Ovary (tissue), 9 donors: ENCODE measurements around the gene PSMA1. TPM values are rescaled to one million over a fixed set of nuclear protein-coding genes. Genes with fewer than 3 reads are reported as not detected.

Experiments used
- DNase-seq, 5 donors: peaks; one replicate each; pipeline ENCODE4 v3.0.0-alpha.2; 2019 to 2020
- H3K27ac ChIP-seq, 2 donors: fragments of 200-600 bp; one replicate each; pipeline versions ENCODE4 v1.5.1 to v1.8.0; 2019 to 2022
- H3K27me3 ChIP-seq: fragments of 200-600 bp; one replicate; pipeline ENCODE4 v1.8.0; 2022
- H3K36me3 ChIP-seq: fragments of 200-600 bp; sonication (generic); one replicate; pipeline ENCODE4 v1.5.1; 2019
- H3K4me1 ChIP-seq: one replicate; pipeline ENCODE4 v1.8.1; 2013; ENCODE audit warnings: mild to moderate bottlenecking, moderate library complexity; ENCODE audit not compliant: insufficient read depth
- H3K4me3 ChIP-seq: fragments of 200-600 bp; sonication (generic); one replicate; pipeline ENCODE4 v1.5.1; 2017
- H3K9me3 ChIP-seq, 2 donors: fragments of 200-600 bp in 1 of 2; sonication (generic) in 1 of 2; one replicate each; pipeline versions ENCODE4 v1.5.1 to v1.8.1; 2013 to 2019; ENCODE audit warnings: mild to moderate bottlenecking in 1 of 2, moderate library complexity in 1 of 2
- CTCF ChIP-seq, 3 donors: fragments of 450-650 bp in 2 of 3; fragments of 200-600 bp in 1 of 3; IDR thresholded peaks; one replicate each; pipeline versions ENCODE4 v1.5.1 to v1.8.0; 2016 to 2022; ENCODE audit warnings: antibody characterized with exemption in 3 of 3, mild to moderate bottlenecking in 1 of 3
- EP300 ChIP-seq: sonication (generic); formaldehyde crosslinking; IDR thresholded peaks from one replicate; pipeline ENCODE4 v1.6.1; 2017; ENCODE audit warnings: antibody characterized with exemption
- POLR2A ChIP-seq: fragments of 450-650 bp; IDR thresholded peaks from one replicate; pipeline ENCODE4 v1.6.1; 2017; ENCODE audit warnings: antibody characterized with exemption, mild to moderate bottlenecking, moderate library complexity
- WGBS, 3 donors: extraction: QIAGEN DNeasy Blood & Tissue Kit in 1 of 3; methylation state at CpG; one replicate each; pipeline versions ENCODE4 v1.1.5 to v1.1.7; 2013 to 2017; 5-methylcytosine and 5-hydroxymethylcytosine counted together
- intact Hi-C, 4 donors: fragments of 100-400 bp; cut with DNase I; formaldehyde crosslinking; loops; one replicate each; pipeline versions ENCODE4 v1.11.0 to v1.15.1; 2022 to 2023
- polyA plus RNA-seq, 2 donors: library from polyadenylated mRNA; stranded (reverse); fragments of 200-250 nt in 1 of 2; fragments of 350-450 nt in 1 of 2; fragmentation: Illumina TruSeq in 1 of 2; extraction: RNeasy Lipid Tissue Mini Kit (QIAGEN cat#74804) in 1 of 2; gene quantifications; one replicate each; pipeline ENCODE4 v1.2.3, GENCODE V29; 2013 to 2014
- total RNA-seq, 7 donors: library from RNA; depleted of rRNA in 2 of 7; stranded (reverse); fragments of >200 nt in 2 of 7; fragmentation: NEBNext Ultra II Directional in 3 of 7; extraction: Animal tissue kit (Norgen Biotek cat#: 25700) in 3 of 7; gene quantifications; one replicate each; pipeline versions ENCODE4 v1.1.0 to v1.2.4, GENCODE V29; 2016 to 2023
- donor health status: DM: no; HTN: no; CAD: no; lungs with moderate emphysema.
- donor health status: DM: no; HTN: no; CAD: no.
- donor health status: Bipolar disorder and iron deficiency.
- donor health status: DM: yes; HTN: yes; CAD: no.
- donor health status: DM: no; HTN: no; CAD: no.
- donor health status: DM: yes; HTN: yes; CAD: no.

Gene PSMA1
- total and polyA plus RNA-seq, 9 donors: 67.1 to 134 (median 96.3) TPM

GRCh38 chr11:14565845-14566244 is 45.7 kb upstream of the PSMA1 start:
- no peak for TF ChIP-seq CTCF (IDR thresholded peaks at IDR 0.05)
- no peak for TF ChIP-seq EP300
- TF ChIP-seq POLR2A: no peak
- no peaks in the 10 kb centered on the region for H3K27me3 ChIP-seq
- H3K4me1 ChIP-seq: no peaks in the 10 kb centered on the region
- H3K36me3 ChIP-seq: no peaks in the 10 kb centered on the region
- H3K27ac ChIP-seq: no peak overlapping the region
- H3K9me3 ChIP-seq: no peaks in the 10 kb centered on the region
- intact Hi-C loops: no loop called here
- DNase-seq: no peak
- no peak overlapping the region for H3K4me3 ChIP-seq
- 56 to 66% (median 58%) methylated on average over 2 of the region's 2 CpGs for WGBS, 3 donors

GRCh38 chr11:14555818-14556217 is 35.6 kb upstream of the PSMA1 start:
- no peak overlapping the region for H3K4me3 ChIP-seq
- H3K9me3 ChIP-seq: no peaks in the 10 kb centered on the region
- TF ChIP-seq EP300 (no peak), POLR2A (no peak), CTCF (IDR thresholded peaks at IDR 0.05) (no peak)
- 42 to 55% (median 44%) methylated on average over 1 of the region's 1 CpG for WGBS, 3 donors
- H3K4me1 ChIP-seq: no peaks in the 10 kb centered on the region
- intact Hi-C loops: no loop called here
- H3K36me3 ChIP-seq: no peaks in the 10 kb centered on the region
- no peak for DNase-seq
- H3K27me3 ChIP-seq: no peaks in the 10 kb centered on the region
- H3K27ac ChIP-seq: no peak overlapping the region

- 17 to 30% (median 23%) methylated on average over 2 of the region's 2 CpGs for WGBS, 3 donors
- intact Hi-C loops: no loop called here
- Histone ChIP-seq H3K9me3 (no peaks in the 10 kb centered on the region), H3K27me3 (no peaks in the 10 kb centered on the region), H3K4me3 (no peak overlapping the region), H3K4me1 (no peaks in the 10 kb centered on the region), H3K36me3 (no peaks in the 10 kb centered on the region), H3K27ac (no peak overlapping the region)
- TF ChIP-seq CTCF (IDR thresholded peaks at IDR 0.05): no peak
- no peak for TF ChIP-seq EP300
- no peak for TF ChIP-seq POLR2A
- no peak for DNase-seq
These were observed 34.8 kb upstream of the PSMA1 start for GRCh38 chr11:14554959-14555358.

- TF ChIP-seq EP300 (no peak), CTCF (IDR thresholded peaks at IDR 0.05) (no peak), POLR2A (no peak)
- no peak for DNase-seq
- peaks cover 3% of the 10 kb centered on the region for H3K4me1 ChIP-seq
- H3K27me3 ChIP-seq: no peaks in the 10 kb centered on the region
- intact Hi-C loops: no loop called here
- no peak overlapping the region for H3K27ac ChIP-seq
- no peaks in the 10 kb centered on the region for H3K36me3 ChIP-seq
- H3K9me3 ChIP-seq: no peaks in the 10 kb centered on the region
- 85 to 91% (median 89%) methylated on average over 4 of the region's 4 CpGs for WGBS, 3 donors
- H3K4me3 ChIP-seq: no peak overlapping the region
These were observed 31.9 kb upstream of the PSMA1 start for GRCh38 chr11:14552089-14552488.

- DNase-seq: no peak
- 27 to 48% (median 28%) methylated on average over 2 of the region's 2 CpGs for WGBS, 3 donors
- Histone ChIP-seq H3K27me3 (no peaks in the 10 kb centered on the region), H3K36me3 (no peaks in the 10 kb centered on the region), H3K4me1 (peaks cover 3% of the 10 kb centered on the region), H3K4me3 (no peak overlapping the region), H3K27ac (no peak overlapping the region), H3K9me3 (no peaks in the 10 kb centered on the region)
- no peak for TF ChIP-seq CTCF (IDR thresholded peaks at IDR 0.05)
- TF ChIP-seq EP300: no peak
- no peak for TF ChIP-seq POLR2A
- intact Hi-C loops: no loop called here
These were observed 31.2 kb upstream of the PSMA1 start for GRCh38 chr11:14551380-14551779.
